SK-N-SH (cell line): ENCODE results near the gene CACNA2D4. TPM values are rescaled to one million over a fixed set of nuclear protein-coding genes. Genes with fewer than 3 reads are reported as not detected.

Experiments
- CTCF ChIA-PET: fragments of 300-600, 350-600 bp; formaldehyde crosslinking; extraction: SDS; loops from one replicate; lab custom pipeline; 2021; lab: Yijun Ruan, JAX
- POLR2A ChIA-PET: fragments of 350-600 bp; sonication (Branson Sonifier 250); formaldehyde crosslinking; extraction: SDS; loops from one replicate; lab custom pipeline; 2020; ENCODE audit warnings: antibody characterized with exemption, inconsistent platforms; lab: Yijun Ruan, JAX
- DNase-seq: peaks from one replicate; pipeline ENCODE4 v3.0.0; 2012
- H2AFZ ChIP-seq: fragments of 200-600 bp; sonication (generic); 2 replicates; pipeline ENCODE4 v1.8.1; 2016; ENCODE audit warnings: antibody characterized with exemption, mild to moderate bottlenecking, low read depth
- H3F3A ChIP-seq: fragments of 200-600 bp; sonication (generic); replicated peaks from 2 replicates; pipeline ENCODE3; 2016; ENCODE audit warnings: antibody characterized with exemption, mild to moderate bottlenecking; ENCODE audit not compliant: insufficient read depth
- H3K27ac ChIP-seq, 2 experiments: fragments of 200-500 bp in 1 of 2; fragments of 200-600 bp in 1 of 2; sonication (Bioruptor generic) in 1 of 2; sonication (generic), shearing (Covaris generic) in 1 of 2; 2 replicates each; pipeline versions ENCODE4 v1.5.1 to v1.6.1; 2014 to 2016; ENCODE audit warnings: low read depth in 2 of 2, inconsistent platforms in 1 of 2, low read length in 1 of 2, mild to moderate bottlenecking in 1 of 2, mixed read lengths in 1 of 2
- H3K27me3 ChIP-seq: fragments of 200-600 bp; sonication (generic), shearing (Covaris generic); 2 replicates; pipeline ENCODE4 v1.6.1; 2016; ENCODE audit warnings: mixed run types; ENCODE audit not compliant: insufficient read depth
- H3K36me3 ChIP-seq, 2 experiments: fragments of 200-500 bp in 1 of 2; fragments of 200-600 bp in 1 of 2; sonication (Bioruptor generic) in 1 of 2; sonication (generic) in 1 of 2; replicated peaks in 1 of 2; 2 replicates each; pipeline versions ENCODE3 to v1.5.1; 2014 to 2016; ENCODE audit warnings: low read length in 1 of 2, mild to moderate bottlenecking in 1 of 2; ENCODE audit not compliant: insufficient read depth in 2 of 2, control insufficient read depth in 1 of 2
- H3K4me1 ChIP-seq, 2 experiments: fragments of 200-500 bp in 1 of 2; fragments of 200-600 bp in 1 of 2; sonication (Bioruptor generic) in 1 of 2; sonication (generic), shearing (Covaris generic) in 1 of 2; 2 replicates each; pipeline versions ENCODE4 v1.5.1 to v1.6.1; 2014 to 2016; ENCODE audit warnings: low read depth in 1 of 2, low read length in 1 of 2, mixed run types in 1 of 2; ENCODE audit not compliant: insufficient read depth in 2 of 2, control insufficient read depth in 1 of 2
- H3K4me2 ChIP-seq: fragments of 200-600 bp; sonication (generic), shearing (Covaris generic); 2 replicates; pipeline ENCODE4 v1.6.1; 2017; ENCODE audit warnings: mixed run types
- H3K4me3 ChIP-seq, 2 experiments: fragments of 200-500 bp in 1 of 2; fragments of 200-600 bp in 1 of 2; sonication (Bioruptor generic) in 1 of 2; sonication (generic), shearing (Covaris generic) in 1 of 2; 2 replicates each; pipeline versions ENCODE4 v1.5.1 to v1.8.1; 2014 to 2016; ENCODE audit warnings: low read depth in 2 of 2, inconsistent platforms in 1 of 2, low read length in 1 of 2, mild to moderate bottlenecking in 1 of 2, mixed read lengths in 1 of 2, moderate library complexity in 1 of 2
- H3K79me2 ChIP-seq: fragments of 200-600 bp; sonication (generic); 2 replicates; pipeline ENCODE4 v1.8.1; 2017; ENCODE audit warnings: mild to moderate bottlenecking; ENCODE audit not compliant: insufficient read depth
- H3K9ac ChIP-seq: fragments of 200-600 bp; sonication (generic); 2 replicates; pipeline ENCODE4 v1.6.1; 2017; ENCODE audit warnings: mixed run types
- H3K9me2 ChIP-seq: fragments of 200-600 bp; sonication (generic); 2 replicates; pipeline ENCODE4 v1.6.1; 2017; ENCODE audit warnings: mixed run types
- H3K9me3 ChIP-seq: fragments of 200-600 bp; sonication (generic); 2 replicates; pipeline ENCODE4 v1.6.1; 2017; ENCODE audit warnings: mixed run types, mild to moderate bottlenecking, moderate library complexity
- H4K20me1 ChIP-seq: fragments of 200-600 bp; sonication (generic); 2 replicates; pipeline ENCODE4 v1.6.1; 2017; ENCODE audit warnings: mild to moderate bottlenecking, mixed run types; ENCODE audit not compliant: insufficient read depth
- ELF1 ChIP-seq: IDR thresholded peaks from 2 replicates; pipeline ENCODE4 v1.4.0; 2012
- FOSL2 ChIP-seq: IDR thresholded peaks from 2 replicates; pipeline ENCODE4 v1.4.0; 2012; ENCODE audit warnings: low read depth, mild to moderate bottlenecking, moderate library complexity, borderline replicate concordance
- FOXJ3 ChIP-seq: sonication (generic); formaldehyde crosslinking; IDR thresholded peaks from 2 replicates; pipeline ENCODE4 v1.5.1; 2020; ENCODE audit warnings: mild to moderate bottlenecking, missing genetic modification reagents
- IRF3 ChIP-seq: fragments of 150-350 bp; IDR thresholded peaks from 2 replicates; pipeline ENCODE4 v1.6.1; 2016; ENCODE audit warnings: mild to moderate bottlenecking, low read depth, low read length
- JUND ChIP-seq: IDR thresholded peaks from 2 replicates; pipeline ENCODE4 v1.4.0; 2012
- MEF2A ChIP-seq: IDR thresholded peaks from 2 replicates; pipeline ENCODE4 v1.4.0; 2012; ENCODE audit warnings: low read depth, borderline replicate concordance
- NRF1 ChIP-seq: IDR thresholded peaks from 2 replicates; pipeline ENCODE4 v1.6.1; 2012; ENCODE audit warnings: low read depth, mild to moderate bottlenecking, low read length
- POLR2AphosphoS5 ChIP-seq: IDR thresholded peaks from 2 replicates; pipeline ENCODE4 v1.6.1; 2012; ENCODE audit warnings: low read depth, low read length
- REST ChIP-seq: IDR thresholded peaks from 2 replicates; pipeline ENCODE4 v1.6.1; 2012; ENCODE audit warnings: mild to moderate bottlenecking, low read depth, low read length, moderate library complexity
- RFX5 ChIP-seq: IDR thresholded peaks from 2 replicates; pipeline ENCODE4 v1.6.1; 2012; ENCODE audit warnings: mild to moderate bottlenecking, improper control_type of control experiment, low read length
- RXRA ChIP-seq: IDR thresholded peaks from 2 replicates; pipeline ENCODE4 v1.4.0; 2012; ENCODE audit warnings: low read depth, mild to moderate bottlenecking, borderline replicate concordance
- TCF12 ChIP-seq: IDR thresholded peaks from 2 replicates; pipeline ENCODE4 v1.4.0; 2012
- USF1 ChIP-seq: IDR thresholded peaks from 2 replicates; pipeline ENCODE4 v1.4.0; 2012; ENCODE audit warnings: low read depth, borderline replicate concordance
- ZBTB33 ChIP-seq: IDR thresholded peaks from 2 replicates; pipeline ENCODE4 v1.4.0; 2012; ENCODE audit warnings: low read depth, borderline replicate concordance
- WGBS: methylation state at CpG from one replicate; pipeline ENCODE4 v1.1.6; 2017; ENCODE audit warnings: low lambda C conversion rate; 5-methylcytosine and 5-hydroxymethylcytosine counted together
- polyA plus RNA-seq, 3 experiments: library from polyadenylated mRNA; depleted of rRNA; stranded (reverse); fragments of >200 nt; gene quantifications; 2 replicates each; pipeline ENCODE4 v1.2.3, GENCODE V29; 2012

The CACNA2D4 gene
- polyA plus RNA-seq, 1 of the 3 experiments (the other 2 are of a cell fraction): 0.02 TPM

GRCh38 chr12:1760566-1761382, 157.7 kb downstream of the CACNA2D4 start:
- TF ChIP-seq RXRA: 0 out of 2 replicates have a peak, but pooled peaks have one; percentile 33
- TF ChIP-seq ELF1: no peak
- TF ChIP-seq JUND: peak; percentile 11; the same call in 1 of the 2 replicates
- peak; percentile 29; the same call in 1 of the 2 replicates for TF ChIP-seq TCF12
- H2AFZ ChIP-seq: no peak overlapping the region
- POLR2A ChIA-PET: no interaction called here
- peaks cover 7% of the 10 kb centered on the region for H3F3A ChIP-seq
- H3K27me3 ChIP-seq: no peaks in the 10 kb centered on the region
- no peak overlapping the region for H3K4me3 ChIP-seq
- no peak overlapping the region for H3K27ac ChIP-seq
- H3K9me2 ChIP-seq: no peaks in the 10 kb centered on the region
- H3K36me3 ChIP-seq: peaks cover 16 to 24% of the 10 kb centered on the region in 2 experiments
- no peaks in the 10 kb centered on the region; a peak in 1 of 4 replicates for H3K4me1 ChIP-seq
- no peak overlapping the region for H3K4me2 ChIP-seq
- WGBS: 82% methylated on average over 2 of the region's 2 CpGs
- H3K79me2 ChIP-seq: peaks cover 17% of the 10 kb centered on the region; the same call in 1 of the 2 replicates
- DNase-seq: no peak
- H3K9me3 ChIP-seq: peaks cover 5% of the 10 kb centered on the region; the same call in 1 of the 2 replicates
- H4K20me1 ChIP-seq: no peaks in the 10 kb centered on the region
- CTCF ChIA-PET: interaction anchor here (0.7 to 1.3 kb wide), 7 partner anchors 8 to 207 kb away, joined by 3 to 7 read pairs (median 3); partner anchors contain the start of gene ADIPOR2
- H3K9ac ChIP-seq: no peak overlapping the region

- peaks cover 17% of the 10 kb centered on the region; the same call in 1 of the 2 replicates for H3K79me2 ChIP-seq
- WGBS: 82% methylated on average over 4 of the region's 4 CpGs
- peaks cover 19 to 27% of the 10 kb centered on the region in 2 experiments for H3K36me3 ChIP-seq
- TF ChIP-seq FOXJ3: no peak
- TF ChIP-seq POLR2AphosphoS5: no peak
- TF ChIP-seq TCF12: no peak
- no peak for TF ChIP-seq REST
- TF ChIP-seq MEF2A: no peak
- TF ChIP-seq FOSL2: no peak
- no peak for TF ChIP-seq USF1
- TF ChIP-seq ZBTB33: no peak
- TF ChIP-seq RFX5: no peak
- no peak for TF ChIP-seq ELF1
- TF ChIP-seq NRF1: no peak
- no peak for TF ChIP-seq JUND
- no peak for TF ChIP-seq IRF3
- no peak for DNase-seq
- ChIA-PET POLR2A (no interaction called here), CTCF (interaction anchor here (1.3 kb wide), 1 partner anchor 31 kb away, joined by 3 read pairs; no protein-coding TSS in a partner anchor)
- no peaks in the 10 kb centered on the region for H3K9me2 ChIP-seq
- H3K9ac ChIP-seq: no peak overlapping the region
- H2AFZ ChIP-seq: no peak overlapping the region
- no peak overlapping the region for H3K4me2 ChIP-seq
- no peak overlapping the region for H3K27ac ChIP-seq
- peaks cover 7% of the 10 kb centered on the region for H3F3A ChIP-seq
- H3K4me1 ChIP-seq: no peaks in the 10 kb centered on the region; a peak in 1 of 4 replicates
- peaks cover 5% of the 10 kb centered on the region; the same call in 1 of the 2 replicates for H3K9me3 ChIP-seq
- no peaks in the 10 kb centered on the region for H3K27me3 ChIP-seq
- no peaks in the 10 kb centered on the region for H4K20me1 ChIP-seq
- no peak overlapping the region for H3K4me3 ChIP-seq
Observed at GRCh38 chr12:1758887-1759286, 159.6 kb downstream of the CACNA2D4 start.
